ENCODE results near the gene LMX1A. TPM values are rescaled to one million over a fixed set of nuclear protein-coding genes. Genes with fewer than 3 reads are reported as not detected.

LMX1A gene
- total and polyA plus RNA-seq, 2 experiments from 2014 or later: not detected

DNA sequence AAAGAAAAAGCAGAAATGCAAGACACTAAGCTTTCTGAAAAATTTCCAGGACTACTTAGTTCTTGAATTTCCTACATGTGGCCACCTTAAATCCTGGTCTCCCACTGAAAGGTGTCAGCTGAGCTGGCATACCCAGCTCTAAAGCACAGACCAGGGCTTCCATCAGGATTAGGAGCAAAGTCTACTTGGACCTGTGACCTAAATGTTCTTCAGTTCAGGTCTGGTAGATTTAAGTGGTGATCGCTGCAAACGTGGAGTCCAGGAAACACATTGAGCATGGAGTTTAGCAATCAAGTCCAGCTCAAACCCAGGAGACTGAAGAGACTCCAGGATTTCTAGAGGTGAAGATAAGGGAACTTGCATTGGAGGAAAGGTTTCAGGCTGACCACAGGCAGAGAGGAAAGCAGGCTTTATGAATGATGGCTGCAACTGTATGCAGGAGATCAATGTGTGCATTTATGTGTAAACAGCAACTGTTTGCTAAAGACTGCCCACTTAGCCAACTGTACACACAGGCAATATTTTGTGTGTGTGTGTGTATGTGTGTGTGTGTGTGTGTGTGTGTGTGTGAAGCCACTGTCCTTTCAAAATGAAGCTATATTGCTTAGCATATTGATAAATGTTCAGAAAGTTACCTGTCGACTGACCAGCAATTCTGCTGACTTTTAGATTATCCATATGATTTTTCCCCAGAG lies 75.2 kb downstream of the LMX1A start:
- TF ChIP-seq, protein P1, sequence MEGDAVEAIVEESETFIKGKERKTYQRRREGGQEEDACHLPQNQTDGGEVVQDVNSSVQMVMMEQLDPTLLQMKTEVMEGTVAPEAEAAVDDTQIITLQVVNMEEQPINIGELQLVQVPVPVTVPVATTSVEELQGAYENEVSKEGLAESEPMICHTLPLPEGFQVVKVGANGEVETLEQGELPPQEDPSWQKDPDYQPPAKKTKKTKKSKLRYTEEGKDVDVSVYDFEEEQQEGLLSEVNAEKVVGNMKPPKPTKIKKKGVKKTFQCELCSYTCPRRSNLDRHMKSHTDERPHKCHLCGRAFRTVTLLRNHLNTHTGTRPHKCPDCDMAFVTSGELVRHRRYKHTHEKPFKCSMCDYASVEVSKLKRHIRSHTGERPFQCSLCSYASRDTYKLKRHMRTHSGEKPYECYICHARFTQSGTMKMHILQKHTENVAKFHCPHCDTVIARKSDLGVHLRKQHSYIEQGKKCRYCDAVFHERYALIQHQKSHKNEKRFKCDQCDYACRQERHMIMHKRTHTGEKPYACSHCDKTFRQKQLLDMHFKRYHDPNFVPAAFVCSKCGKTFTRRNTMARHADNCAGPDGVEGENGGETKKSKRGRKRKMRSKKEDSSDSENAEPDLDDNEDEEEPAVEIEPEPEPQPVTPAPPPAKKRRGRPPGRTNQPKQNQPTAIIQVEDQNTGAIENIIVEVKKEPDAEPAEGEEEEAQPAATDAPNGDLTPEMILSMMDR (IDR thresholded peaks at IDR 0.05; ENCODE audit: low read depth, low read length): no peak
- peaks cover 11% of the 10 kb centered on the region for H3K27me3 ChIP-seq

DNA sequence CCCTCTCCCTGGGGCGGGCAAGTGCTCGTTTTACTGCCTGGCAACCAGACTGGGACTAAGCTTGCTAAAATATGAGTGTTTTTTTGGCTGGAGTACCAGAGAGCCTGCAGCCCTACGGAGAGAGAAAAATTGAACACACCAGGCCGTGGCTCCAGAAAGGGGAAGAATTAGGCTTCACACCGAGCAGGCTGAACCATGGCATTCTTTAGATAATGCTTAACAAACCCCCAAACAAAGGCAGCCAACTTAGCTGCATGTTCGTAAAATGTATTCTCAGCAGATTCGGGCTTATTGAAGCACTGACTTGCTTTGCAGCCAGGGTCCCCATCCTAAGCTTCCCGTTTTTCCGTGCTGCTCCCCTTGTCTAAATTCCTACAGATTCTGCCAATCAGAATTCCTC lies 76.6 kb downstream of the LMX1A start:
- TF ChIP-seq, protein P1 (IDR thresholded peaks at IDR 0.05; ENCODE audit: low read depth, low read length): no peak
- Histone ChIP-seq H3K27me3 (peaks cover 11% of the 10 kb centered on the region), H3K4me3 (no peak overlapping the region), H3K36me3 (no peaks in the 10 kb centered on the region), H3K9me3 (ENCODE audit: low read depth) (no peaks in the 10 kb centered on the region), H3K27ac (no peak overlapping the region), H3K4me1 (ENCODE audit: low read depth) (no peaks in the 10 kb centered on the region)
- no peak for DNase-seq (ENCODE audit: low read depth in 1 of 2, low spot score in 1 of 2)

More for the DNA sequence above, 75.2 kb downstream of the LMX1A start:
- Histone ChIP-seq H3K4me1 (ENCODE audit: low read depth) (no peaks in the 10 kb centered on the region), H3K27ac (no peak overlapping the region), H3K4me3 (no peak overlapping the region), H3K36me3 (no peaks in the 10 kb centered on the region), H3K9me3 (ENCODE audit: low read depth) (no peaks in the 10 kb centered on the region)
- DNase-seq (ENCODE audit: low read depth in 1 of 2, low spot score in 1 of 2): no peak

DNA sequence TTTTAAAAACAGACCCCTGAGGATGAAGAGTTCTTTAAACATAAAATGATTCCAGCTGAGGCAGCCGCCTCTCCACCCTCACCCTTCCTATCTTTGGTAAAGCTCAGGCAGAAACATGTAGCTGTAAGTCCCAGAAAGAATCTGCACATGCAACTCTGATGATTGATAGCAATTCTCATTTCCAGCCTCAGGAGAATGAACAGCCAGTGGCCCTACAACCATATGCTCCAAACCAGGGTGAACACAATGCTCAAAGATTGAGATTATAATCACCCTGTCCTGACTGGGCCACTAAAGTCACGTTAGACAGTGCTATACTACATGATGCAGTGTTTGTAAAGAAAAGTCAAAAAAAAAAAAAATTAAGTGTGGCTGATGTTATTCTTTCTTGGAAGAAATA lies 80.2 kb downstream of the LMX1A start:
- H3K9me3 ChIP-seq (ENCODE audit: low read depth): no peaks in the 10 kb centered on the region
- no peak overlapping the region for H3K4me3 ChIP-seq
- TF ChIP-seq, protein P1 (IDR thresholded peaks at IDR 0.05; ENCODE audit: low read depth, low read length): no peak
- no peaks in the 10 kb centered on the region for H3K4me1 ChIP-seq (ENCODE audit: low read depth)
- H3K27ac ChIP-seq: no peak overlapping the region
- no peak for DNase-seq (ENCODE audit: low read depth in 1 of 2, low spot score in 1 of 2)
- H3K27me3 ChIP-seq: peaks cover 10% of the 10 kb centered on the region
- no peaks in the 10 kb centered on the region for H3K36me3 ChIP-seq

DNA sequence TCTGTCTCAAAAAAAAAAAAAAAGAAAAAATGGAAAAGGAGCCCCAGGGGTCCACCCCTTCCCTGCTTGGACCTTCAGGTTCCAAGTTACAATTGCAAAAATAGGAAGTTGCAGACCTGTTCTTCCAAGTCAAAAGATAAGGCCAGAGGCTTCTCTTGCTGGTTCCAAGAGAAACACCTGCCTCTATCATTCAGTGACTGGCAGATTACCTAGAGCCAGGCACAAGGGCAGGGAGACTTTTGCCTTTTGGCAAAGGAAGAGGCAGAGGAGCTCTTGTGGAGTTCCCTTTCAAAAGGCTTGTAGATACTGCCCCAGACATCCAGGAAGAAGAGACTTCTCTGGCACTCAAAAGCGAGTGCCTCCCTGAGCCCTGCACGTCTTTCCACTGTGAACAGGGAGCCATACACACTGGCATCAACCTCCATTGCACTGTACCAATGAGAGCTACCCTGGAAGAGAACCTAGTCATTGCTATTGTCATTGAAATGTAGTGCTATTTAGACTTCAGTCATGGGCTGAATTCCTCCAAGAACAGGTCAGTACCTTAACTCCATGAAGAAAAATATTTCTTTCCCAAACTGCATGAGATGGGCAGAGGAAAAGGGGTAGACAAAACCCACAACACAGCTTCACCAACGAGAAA lies 91.2 kb downstream of the LMX1A start:
- TF ChIP-seq, protein P1 (IDR thresholded peaks at IDR 0.05; ENCODE audit: low read depth, low read length): no peak
- no peak overlapping the region for H3K27ac ChIP-seq
- H3K4me1 ChIP-seq (ENCODE audit: low read depth): no peaks in the 10 kb centered on the region
- no peak for DNase-seq (ENCODE audit: low read depth in 1 of 2, low spot score in 1 of 2)
- H3K4me3 ChIP-seq: no peak overlapping the region
- H3K9me3 ChIP-seq (ENCODE audit: low read depth): no peaks in the 10 kb centered on the region
- no peaks in the 10 kb centered on the region for H3K27me3 ChIP-seq
- no peaks in the 10 kb centered on the region for H3K36me3 ChIP-seq

DNA sequence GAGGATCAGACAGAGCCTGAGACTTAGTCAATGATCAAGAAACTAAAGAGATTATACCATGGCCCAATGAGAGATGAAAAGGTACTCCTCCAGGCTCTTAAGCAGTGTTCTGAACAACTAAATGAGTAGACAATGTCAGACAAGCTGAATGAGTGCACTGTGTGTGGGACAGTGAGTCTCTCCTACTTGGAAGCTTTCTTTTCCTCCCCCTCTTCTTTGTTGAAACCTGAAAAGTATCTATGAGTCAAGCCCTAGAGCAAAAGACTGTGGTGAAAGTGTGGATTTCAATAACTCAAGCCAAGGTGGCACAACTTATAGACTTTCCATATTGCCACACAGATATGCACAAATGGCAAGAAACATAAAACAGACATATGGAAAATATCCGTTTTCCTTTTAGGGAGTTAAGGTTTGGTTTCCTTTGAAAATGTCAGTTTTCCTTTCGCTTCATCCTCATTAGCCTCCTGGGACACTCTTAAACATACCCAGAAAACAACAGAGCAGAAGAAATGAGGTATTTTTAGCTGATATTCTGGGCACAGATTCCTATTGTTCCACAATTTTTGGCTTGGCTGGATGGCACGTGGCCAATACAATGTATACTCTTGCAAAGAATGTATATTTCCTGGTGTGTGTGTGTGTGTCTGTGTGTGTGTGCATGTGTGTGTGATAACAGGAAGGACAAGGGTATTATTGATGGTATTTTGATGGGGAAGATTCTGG lies 96.6 kb downstream of the LMX1A start:
- TF ChIP-seq, protein P1 (IDR thresholded peaks at IDR 0.05; ENCODE audit: low read depth, low read length): no peak
- Histone ChIP-seq H3K4me1 (ENCODE audit: low read depth) (no peaks in the 10 kb centered on the region), H3K27ac (no peak overlapping the region), H3K36me3 (no peaks in the 10 kb centered on the region), H3K9me3 (ENCODE audit: low read depth) (no peaks in the 10 kb centered on the region), H3K27me3 (peaks cover 4% of the 10 kb centered on the region), H3K4me3 (no peak overlapping the region)
- DNase-seq (ENCODE audit: low read depth in 1 of 2, low spot score in 1 of 2): no peak

Measured in cardiac muscle cell (in vitro differentiated cells and primary cell).